Esophagus squamous epithelium (tissue), 5 donors: ENCODE results near the gene BBX. TPM values are rescaled to one million over a fixed set of nuclear protein-coding genes. Genes with fewer than 3 reads are reported as not detected.

ENCODE experiments used
- DNase-seq: peaks from one replicate; lab custom pipeline; 2025; lab: John Stamatoyannopoulos, UW
- H3K27ac ChIP-seq, 4 donors: fragments of 200-600 bp; sonication (generic); one replicate each; pipeline ENCODE4 v1.5.1; 2016 to 2019; ENCODE audit warnings: mild to moderate bottlenecking in 1 of 4
- H3K27me3 ChIP-seq, 4 donors: fragments of 200-600 bp; sonication (generic); 1 replicate in 3 of 4; 2 replicates in 1 of 4; pipeline versions ENCODE4 v1.5.1 to v1.6.0; 2017 to 2021; ENCODE audit warnings: antibody characterized with exemption in 1 of 4
- H3K36me3 ChIP-seq, 3 donors: fragments of 200-600 bp; sonication (generic); one replicate each; pipeline ENCODE4 v1.5.1; 2016 to 2019
- H3K4me1 ChIP-seq, 3 donors: fragments of 200-600 bp; sonication (generic); one replicate each; pipeline ENCODE4 v1.5.1; 2017 to 2019
- H3K4me3 ChIP-seq, 4 donors: fragments of 200-600 bp; sonication (generic); 1 replicate in 3 of 4; 2 replicates in 1 of 4; pipeline ENCODE4 v1.5.1; 2016 to 2019; ENCODE audit warnings: mild to moderate bottlenecking in 2 of 4, moderate library complexity in 1 of 4
- H3K9me3 ChIP-seq, 3 donors: fragments of 200-600 bp; sonication (generic); one replicate each; pipeline ENCODE4 v1.5.1; 2016 to 2019
- POLR2A ChIP-seq, 4 donors: fragments of 450-650 bp; IDR thresholded peaks; one replicate each; pipeline ENCODE4 v1.6.1; 2017; ENCODE audit warnings: antibody characterized with exemption in 4 of 4, mild to moderate bottlenecking in 4 of 4, moderate library complexity in 3 of 4
- whole genome bisulfite sequencing, 2 donors: methylation state at CpG; one replicate each; pipeline ENCODE4 v1.1.5; 2018; 5-methylcytosine and 5-hydroxymethylcytosine counted together
- intact Hi-C: fragments of 100-400 bp; cut with DNase I; formaldehyde crosslinking; loops from one replicate; pipeline ENCODE4 v1.15.0; 2022
- total RNA-seq, 4 donors: library from RNA; depleted of rRNA; stranded (reverse); fragments of >200 nt; gene quantifications; one replicate each; pipeline ENCODE4 v1.1.0, GENCODE V29; 2016
- TF ChIP-seq, protein P1 (sequence below), 6 experiments: fragments of 450-650 bp in 4 of 6; fragments of 200-600 bp in 2 of 6; sonication (generic) in 2 of 6; IDR thresholded peaks; one replicate each; pipeline ENCODE4 v1.5.1; 2016 to 2019; ENCODE audit warnings: antibody characterized with exemption in 6 of 6, mild to moderate bottlenecking in 4 of 6, moderate library complexity in 4 of 6
- donor health status: DM: yes; HTN: yes; CAD: no.

The BBX gene
- total RNA-seq, 4 donors from 2014 or later, result 12.5 to 49.5 (median 35.8) TPM

GRCh38 chr3:107738486-107739183 is 215.9 kb downstream of the BBX start:
- Histone ChIP-seq H3K4me1 (no peaks in the 10 kb centered on the region), H3K4me3 (no peak overlapping the region), H3K27me3 (no peaks in the 10 kb centered on the region), H3K9me3 (no peaks in the 10 kb centered on the region), H3K27ac (no peak overlapping the region), H3K36me3 (peaks cover 0 to 21% (median 0%) of the 10 kb centered on the region in 3 donors)
- 79 to 82% methylated on average over 5 of the region's 5 CpGs for WGBS, 2 donors
- DNase-seq, result no peak
- TF ChIP-seq POLR2A (IDR thresholded peaks at IDR 0.05), result no peak
- TF ChIP-seq, protein P1, sequence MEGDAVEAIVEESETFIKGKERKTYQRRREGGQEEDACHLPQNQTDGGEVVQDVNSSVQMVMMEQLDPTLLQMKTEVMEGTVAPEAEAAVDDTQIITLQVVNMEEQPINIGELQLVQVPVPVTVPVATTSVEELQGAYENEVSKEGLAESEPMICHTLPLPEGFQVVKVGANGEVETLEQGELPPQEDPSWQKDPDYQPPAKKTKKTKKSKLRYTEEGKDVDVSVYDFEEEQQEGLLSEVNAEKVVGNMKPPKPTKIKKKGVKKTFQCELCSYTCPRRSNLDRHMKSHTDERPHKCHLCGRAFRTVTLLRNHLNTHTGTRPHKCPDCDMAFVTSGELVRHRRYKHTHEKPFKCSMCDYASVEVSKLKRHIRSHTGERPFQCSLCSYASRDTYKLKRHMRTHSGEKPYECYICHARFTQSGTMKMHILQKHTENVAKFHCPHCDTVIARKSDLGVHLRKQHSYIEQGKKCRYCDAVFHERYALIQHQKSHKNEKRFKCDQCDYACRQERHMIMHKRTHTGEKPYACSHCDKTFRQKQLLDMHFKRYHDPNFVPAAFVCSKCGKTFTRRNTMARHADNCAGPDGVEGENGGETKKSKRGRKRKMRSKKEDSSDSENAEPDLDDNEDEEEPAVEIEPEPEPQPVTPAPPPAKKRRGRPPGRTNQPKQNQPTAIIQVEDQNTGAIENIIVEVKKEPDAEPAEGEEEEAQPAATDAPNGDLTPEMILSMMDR (IDR thresholded peaks at IDR 0.05), result no peak
- intact Hi-C loops, result no loop called here

- H3K36me3 ChIP-seq, result peaks cover 0 to 18% (median 0%) of the 10 kb centered on the region in 3 donors
- no peaks in the 10 kb centered on the region for H3K9me3 ChIP-seq
- TF ChIP-seq POLR2A (IDR thresholded peaks at IDR 0.05), result no peak
- TF ChIP-seq, protein P1 (IDR thresholded peaks at IDR 0.05), result no peak
- H3K27ac ChIP-seq, result no peak overlapping the region
- DNase-seq, result no peak
- H3K4me3 ChIP-seq, result no peak overlapping the region
- intact Hi-C loops, result no loop called here
- WGBS, 2 donors, result 61 to 63% methylated on average over 3 of the region's 3 CpGs
- no peaks in the 10 kb centered on the region for H3K27me3 ChIP-seq
- no peaks in the 10 kb centered on the region for H3K4me1 ChIP-seq
Observed at GRCh38 chr3:107739227-107739626, 216.5 kb downstream of the BBX start.

- H3K9me3 ChIP-seq, result no peaks in the 10 kb centered on the region
- 44 to 52% methylated on average over 6 of the region's 6 CpGs for WGBS, 2 donors
- no peak overlapping the region for H3K27ac ChIP-seq
- H3K4me3 ChIP-seq, result no peak overlapping the region
- no peaks in the 10 kb centered on the region for H3K27me3 ChIP-seq
- peaks cover 0 to 22% (median 0%) of the 10 kb centered on the region in 3 donors for H3K36me3 ChIP-seq
- no peaks in the 10 kb centered on the region for H3K4me1 ChIP-seq
- TF ChIP-seq, protein P1 (IDR thresholded peaks at IDR 0.05), result peak in 5 of 6 experiments; percentile 37 to 73 (median 46)
- no peak for TF ChIP-seq POLR2A (IDR thresholded peaks at IDR 0.05)
- intact Hi-C loops, result loop anchor here (10.0 kb wide), 1 partner anchor 56 kb away; no protein-coding TSS in a partner anchor
- DNase-seq, result no peak
Observed at GRCh38 chr3:107740992-107741896, 218.5 kb downstream of the BBX start.

DNA sequence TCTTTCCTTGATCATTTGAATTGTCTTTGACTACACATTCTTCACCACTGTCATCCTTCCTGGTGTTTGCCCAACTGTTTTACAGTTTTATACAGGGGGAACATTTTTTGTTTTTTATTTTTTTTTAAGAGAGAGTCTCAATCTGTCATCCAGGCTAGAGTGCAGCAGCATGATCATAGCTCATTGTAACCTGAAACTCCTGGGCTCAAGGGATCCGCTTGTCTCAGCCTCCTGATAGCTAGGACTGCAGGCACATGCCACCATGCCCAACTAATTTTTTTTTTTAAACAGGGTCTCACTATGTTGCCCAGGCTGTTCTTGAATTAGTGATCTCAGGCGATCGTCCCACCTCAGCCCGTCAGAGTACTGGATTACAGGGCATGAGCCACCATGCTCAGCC is 222.6 kb downstream of the BBX start:
- no peak for TF ChIP-seq POLR2A (IDR thresholded peaks at IDR 0.05)
- TF ChIP-seq, protein P1 (IDR thresholded peaks at IDR 0.05), result no peak
- intact Hi-C loops, result loop anchor here (10.0 kb wide), 1 partner anchor 61 kb away; no protein-coding TSS in a partner anchor

More for the DNA sequence above, 222.6 kb downstream of the BBX start:
- H3K27ac ChIP-seq, result no peak overlapping the region
- H3K4me3 ChIP-seq, result no peak overlapping the region
- no peak for DNase-seq
- no peaks in the 10 kb centered on the region for H3K27me3 ChIP-seq
- 93 to 98% methylated on average over 4 of the region's 4 CpGs for WGBS, 2 donors
- H3K4me1 ChIP-seq, result no peaks in the 10 kb centered on the region
- no peaks in the 10 kb centered on the region for H3K9me3 ChIP-seq
- peaks cover 0 to 37% (median 0%) of the 10 kb centered on the region in 3 donors for H3K36me3 ChIP-seq
